WI38 (cell line): Measurements from ENCODE around the gene MICU2.

Source experiments
- H3K4me3 ChIP-seq: 2 replicates; pipeline ENCODE4 v1.5.1; 2011; ENCODE audit warnings: low read depth, mild to moderate bottlenecking, control low read depth, low read length
- TF ChIP-seq, protein P1 (sequence below): IDR thresholded peaks from 2 replicates; pipeline ENCODE4 v1.5.1; 2012; ENCODE audit warnings: low read depth, mild to moderate bottlenecking, control low read depth, low read length

Gene MICU2

GRCh38 chr13:21470785-21471184 is 133.2 kb downstream of the MICU2 start:
- H3K4me3 ChIP-seq: no peak overlapping the region
- TF ChIP-seq, protein P1, sequence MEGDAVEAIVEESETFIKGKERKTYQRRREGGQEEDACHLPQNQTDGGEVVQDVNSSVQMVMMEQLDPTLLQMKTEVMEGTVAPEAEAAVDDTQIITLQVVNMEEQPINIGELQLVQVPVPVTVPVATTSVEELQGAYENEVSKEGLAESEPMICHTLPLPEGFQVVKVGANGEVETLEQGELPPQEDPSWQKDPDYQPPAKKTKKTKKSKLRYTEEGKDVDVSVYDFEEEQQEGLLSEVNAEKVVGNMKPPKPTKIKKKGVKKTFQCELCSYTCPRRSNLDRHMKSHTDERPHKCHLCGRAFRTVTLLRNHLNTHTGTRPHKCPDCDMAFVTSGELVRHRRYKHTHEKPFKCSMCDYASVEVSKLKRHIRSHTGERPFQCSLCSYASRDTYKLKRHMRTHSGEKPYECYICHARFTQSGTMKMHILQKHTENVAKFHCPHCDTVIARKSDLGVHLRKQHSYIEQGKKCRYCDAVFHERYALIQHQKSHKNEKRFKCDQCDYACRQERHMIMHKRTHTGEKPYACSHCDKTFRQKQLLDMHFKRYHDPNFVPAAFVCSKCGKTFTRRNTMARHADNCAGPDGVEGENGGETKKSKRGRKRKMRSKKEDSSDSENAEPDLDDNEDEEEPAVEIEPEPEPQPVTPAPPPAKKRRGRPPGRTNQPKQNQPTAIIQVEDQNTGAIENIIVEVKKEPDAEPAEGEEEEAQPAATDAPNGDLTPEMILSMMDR: no peak

DNA sequence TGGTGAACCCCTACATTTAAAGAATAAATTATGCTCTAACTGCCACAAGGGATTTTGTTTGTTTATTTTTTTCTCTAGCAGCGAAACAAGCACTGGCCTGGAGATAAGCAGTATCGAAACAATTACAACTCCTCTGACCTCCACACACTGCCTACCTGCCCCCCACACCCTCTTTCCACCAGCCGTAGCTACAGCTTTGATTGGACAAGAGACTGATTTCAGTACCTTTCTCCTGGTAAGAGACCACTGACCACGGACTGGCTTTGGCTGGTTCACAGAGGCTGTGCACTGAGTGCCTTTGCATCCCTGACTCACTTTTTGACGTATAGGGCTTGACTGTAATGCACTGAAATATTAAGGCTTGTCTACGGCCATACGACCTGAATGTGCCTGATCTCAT is 137.4 kb downstream of the MICU2 start:
- TF ChIP-seq, protein P1: no peak
- H3K4me3 ChIP-seq: no peak overlapping the region

GRCh38 chr13:21465710-21466160 is 138.2 kb downstream of the MICU2 start:
- no peak overlapping the region for H3K4me3 ChIP-seq
- TF ChIP-seq, protein P1: no peak

DNA sequence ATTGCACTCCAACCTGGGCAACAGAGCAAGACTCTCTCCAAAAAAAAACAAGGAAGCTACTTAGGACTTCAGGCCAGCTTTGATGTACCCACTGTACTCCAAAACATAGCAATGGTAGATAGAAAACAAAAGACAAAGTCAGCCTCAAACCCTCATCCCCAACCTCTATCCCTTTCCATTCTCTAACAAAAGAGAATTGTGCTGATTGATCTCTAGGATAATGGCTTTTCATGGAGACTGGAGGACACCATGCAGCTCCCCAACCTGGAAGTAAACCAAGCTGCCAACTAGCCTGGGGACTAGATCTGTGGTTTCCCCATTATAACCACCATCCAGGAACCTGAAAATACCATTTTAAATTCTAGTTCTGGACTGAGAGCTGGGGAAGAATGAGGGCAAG is 140.5 kb downstream of the MICU2 start:
- no peak overlapping the region for H3K4me3 ChIP-seq
- TF ChIP-seq, protein P1: no peak

DNA sequence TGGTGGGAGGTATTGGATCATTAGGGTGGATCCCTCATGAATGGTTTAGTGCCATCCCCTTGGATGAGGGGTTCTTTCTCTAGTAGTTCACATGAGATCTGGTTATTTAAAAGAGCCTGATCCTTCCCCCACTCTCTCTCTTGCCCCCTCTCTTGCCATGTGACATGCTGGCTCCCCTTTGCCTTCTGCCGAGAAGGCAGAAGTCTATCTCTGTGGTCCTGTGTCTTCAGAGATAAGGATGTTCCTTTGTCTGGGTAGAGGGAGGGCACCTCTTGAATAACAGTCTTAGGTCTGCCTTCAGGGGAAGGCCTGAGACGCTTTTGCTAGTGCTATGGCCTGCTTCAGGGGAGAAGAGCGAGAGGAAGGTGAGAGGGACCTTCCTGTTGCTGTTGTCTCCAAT is 142.8 kb downstream of the MICU2 start:
- no peak overlapping the region for H3K4me3 ChIP-seq
- TF ChIP-seq, protein P1: no peak

GRCh38 chr13:21458813-21459701 is 144.9 kb downstream of the MICU2 start, which contains the start of gene ZDHHC20:
TSS of gene ZDHHC20 (minus strand) at chr13:21459303. CDS start at chr13:21459171, 132 bp downstream.
- peak within 1 kb of the TSS; percentile 97 for H3K4me3 ChIP-seq
- TF ChIP-seq, protein P1: no peak

- peak overlapping the region; percentile 97 for H3K4me3 ChIP-seq
- TF ChIP-seq, protein P1: no peak
These were observed 145.5 kb downstream of the MICU2 start for GRCh38 chr13:21458451-21458812.
